Measurements from ENCODE around the gene ROBO1. TPM values are rescaled to one million over a fixed set of nuclear protein-coding genes. Genes with fewer than 3 reads are reported as not detected.

The ROBO1 gene
- total RNA-seq, 1 donor from 2014 or later, result 71.7 TPM

GRCh38 chr3:79148786-79149185, 619.0 kb downstream of the ROBO1 start:
- H3K27me3 ChIP-seq (ENCODE audit: insufficient read depth, low read length), result no peaks in the 10 kb centered on the region
- no peak overlapping the region for H3K27ac Mint-ChIP-seq (ENCODE audit: unreplicated experiment)
- DNase-seq (ENCODE audit: low read depth), result peak; percentile 30
- no peaks in the 10 kb centered on the region for H3K36me3 ChIP-seq (ENCODE audit: insufficient read depth, low read length)
- H3K4me1 Mint-ChIP-seq (ENCODE audit: low read depth, unreplicated experiment), result no peaks in the 10 kb centered on the region
- no peak overlapping the region for H3K27ac ChIP-seq (ENCODE audit: low read depth, low read length)
- no peaks in the 10 kb centered on the region for H3K9me3 ChIP-seq (ENCODE audit: insufficient read depth, low read depth, low read length)
- no peak overlapping the region for H3K9ac ChIP-seq (ENCODE audit: low read length)
- H3K27me3 Mint-ChIP-seq (ENCODE audit: low read depth, unreplicated experiment), result no peaks in the 10 kb centered on the region
- H3K36me3 Mint-ChIP-seq (ENCODE audit: low read depth, unreplicated experiment), result no peaks in the 10 kb centered on the region
- H3K4me3 Mint-ChIP-seq (ENCODE audit: unreplicated experiment), result no peak overlapping the region
- H2AFZ ChIP-seq (ENCODE audit: low read depth, low read length), result no peak overlapping the region
- no peaks in the 10 kb centered on the region for H3K79me2 ChIP-seq (ENCODE audit: insufficient read depth, low read length)
- peak; percentile 9 for FAIRE-seq
- H3K4me3 ChIP-seq (ENCODE audit: insufficient read depth, low read depth, low read length), result no peak overlapping the region
- TF ChIP-seq CTCF (IDR thresholded peaks at IDR 0.05; ENCODE audit: insufficient read depth, low read depth, low read length), result no peak
- TF ChIP-seq EZH2 (IDR thresholded peaks at IDR 0.05; ENCODE audit: insufficient read depth, low read length), result no peak
- no peak overlapping the region for H3K4me2 ChIP-seq (ENCODE audit: low read length)
- no peaks in the 10 kb centered on the region for H3K4me1 ChIP-seq (ENCODE audit: insufficient read depth, low read length)
- no peaks in the 10 kb centered on the region for H4K20me1 ChIP-seq (ENCODE audit: insufficient read depth, low read length)
- no peaks in the 10 kb centered on the region for H3K9me3 Mint-ChIP-seq (ENCODE audit: unreplicated experiment)

- Histone ChIP-seq H3K27ac (ENCODE audit: low read depth, low read length) (no peak overlapping the region), H4K20me1 (ENCODE audit: insufficient read depth, low read length) (no peaks in the 10 kb centered on the region), H3K36me3 (ENCODE audit: insufficient read depth, low read length) (no peaks in the 10 kb centered on the region), H3K27me3 (ENCODE audit: insufficient read depth, low read length) (no peaks in the 10 kb centered on the region), H3K4me3 (ENCODE audit: insufficient read depth, low read depth, low read length) (no peak overlapping the region), H2AFZ (ENCODE audit: low read depth, low read length) (no peak overlapping the region), H3K9ac (ENCODE audit: low read length) (no peak overlapping the region), H3K9me3 (ENCODE audit: insufficient read depth, low read depth, low read length) (no peaks in the 10 kb centered on the region), H3K4me2 (ENCODE audit: low read length) (no peak overlapping the region), H3K4me1 (ENCODE audit: insufficient read depth, low read length) (no peaks in the 10 kb centered on the region), H3K79me2 (ENCODE audit: insufficient read depth, low read length) (no peaks in the 10 kb centered on the region)
- H3K9me3 Mint-ChIP-seq (ENCODE audit: unreplicated experiment), result no peaks in the 10 kb centered on the region
- H3K4me3 Mint-ChIP-seq (ENCODE audit: unreplicated experiment), result no peak overlapping the region
- H3K36me3 Mint-ChIP-seq (ENCODE audit: low read depth, unreplicated experiment), result no peaks in the 10 kb centered on the region
- FAIRE-seq (no peak), DNase-seq (ENCODE audit: low read depth) (no peak)
- TF ChIP-seq EZH2 (IDR thresholded peaks at IDR 0.05; ENCODE audit: insufficient read depth, low read length) (no peak), CTCF (IDR thresholded peaks at IDR 0.05; ENCODE audit: insufficient read depth, low read depth, low read length) (no peak)
- no peak overlapping the region for H3K27ac Mint-ChIP-seq (ENCODE audit: unreplicated experiment)
- H3K4me1 Mint-ChIP-seq (ENCODE audit: low read depth, unreplicated experiment), result no peaks in the 10 kb centered on the region
- no peaks in the 10 kb centered on the region for H3K27me3 Mint-ChIP-seq (ENCODE audit: low read depth, unreplicated experiment)
Observed at GRCh38 chr3:79146024-79146423, 621.8 kb downstream of the ROBO1 start.

GRCh38 chr3:79140708-79141107, 627.1 kb downstream of the ROBO1 start:
- Histone ChIP-seq H3K79me2 (ENCODE audit: insufficient read depth, low read length) (no peaks in the 10 kb centered on the region), H4K20me1 (ENCODE audit: insufficient read depth, low read length) (no peaks in the 10 kb centered on the region), H3K4me1 (ENCODE audit: insufficient read depth, low read length) (peaks cover 6% of the 10 kb centered on the region), H3K9me3 (ENCODE audit: insufficient read depth, low read depth, low read length) (no peaks in the 10 kb centered on the region), H2AFZ (ENCODE audit: low read depth, low read length) (no peak overlapping the region), H3K4me3 (ENCODE audit: insufficient read depth, low read depth, low read length) (no peak overlapping the region), H3K27ac (ENCODE audit: low read depth, low read length) (no peak overlapping the region), H3K4me2 (ENCODE audit: low read length) (no peak overlapping the region), H3K27me3 (ENCODE audit: insufficient read depth, low read length) (no peaks in the 10 kb centered on the region), H3K36me3 (ENCODE audit: insufficient read depth, low read length) (no peaks in the 10 kb centered on the region), H3K9ac (ENCODE audit: low read length) (no peak overlapping the region)
- no peak overlapping the region for H3K4me3 Mint-ChIP-seq (ENCODE audit: unreplicated experiment)
- TF ChIP-seq CTCF (IDR thresholded peaks at IDR 0.05; ENCODE audit: insufficient read depth, low read depth, low read length) (no peak), EZH2 (IDR thresholded peaks at IDR 0.05; ENCODE audit: insufficient read depth, low read length) (no peak)
- H3K27me3 Mint-ChIP-seq (ENCODE audit: low read depth, unreplicated experiment), result no peaks in the 10 kb centered on the region
- peaks cover 3% of the 10 kb centered on the region for H3K4me1 Mint-ChIP-seq (ENCODE audit: low read depth, unreplicated experiment)
- H3K36me3 Mint-ChIP-seq (ENCODE audit: low read depth, unreplicated experiment), result no peaks in the 10 kb centered on the region
- DNase-seq (ENCODE audit: low read depth) (peak; percentile 65), FAIRE-seq (peak; percentile 83)
- no peaks in the 10 kb centered on the region for H3K9me3 Mint-ChIP-seq (ENCODE audit: unreplicated experiment)
- H3K27ac Mint-ChIP-seq (ENCODE audit: unreplicated experiment), result no peak overlapping the region
